HepG2 (cell line): Measurements from ENCODE around the gene CXCR2. TPM values are rescaled to one million over a fixed set of nuclear protein-coding genes. Genes with fewer than 3 reads are reported as not detected.

ENCODE experiments used
- ATAC-seq: fragments of 200-7000 bp; cut with Tn5 transposase; 3 replicates; pipeline ENCODE4 v1.9.1; 2020; ENCODE audit warnings: mild to moderate bottlenecking, moderate library complexity
- BruUV-seq: library from RNA; stranded (reverse); fragments of 400-500 nt; replicated peaks from 2 replicates; lab custom pipeline; 2021; lab: Mats Ljungman, UMichigan
- CTCF ChIA-PET: fragments of 300-600 bp; formaldehyde crosslinking; extraction: SDS; loops from one replicate; lab custom pipeline; 2021; ENCODE audit warnings: low total read pairs, inconsistent platforms, low intra/inter-chr PET ratio; lab: Yijun Ruan, JAX
- POLR2A ChIA-PET: fragments of 350-600 bp; sonication (Branson Sonifier 250); formaldehyde crosslinking; loops from one replicate; lab custom pipeline; 2020; ENCODE audit warnings: antibody characterized with exemption, inconsistent platforms; lab: Yijun Ruan, JAX
- DNase-seq: peaks from one replicate; pipeline ENCODE4 v3.0.0-alpha.2; 2015; ENCODE audit warnings: low spot score
- FAIRE-seq: peaks from 3 replicates; lab custom pipeline; 2011; peaks lifted over from hg19 to GRCh38; lab: Jason Lieb, UNC
- H2AFZ ChIP-seq: one replicate; pipeline ENCODE4 v1.6.1; 2011; ENCODE audit warnings: low read length, inconsistent platforms
- H3K27ac ChIP-seq: fragments of 300-600 bp; 3 replicates; pipeline ENCODE4 v1.8.0; 2011; ENCODE audit warnings: mixed run types, mild to moderate bottlenecking, mixed read lengths, low read length, inconsistent platforms; ENCODE audit not compliant: insufficient read depth; ENCODE audit errors: extremely low read length
- H3K27me3 ChIP-seq, 2 experiments: fragments of 200-600 bp in 1 of 2; 2 replicates in 1 of 2; 3 replicates in 1 of 2; pipeline versions ENCODE4 v1.6.0 to v1.8.0; 2011; ENCODE audit warnings: low read length in 2 of 2, mild to moderate bottlenecking in 2 of 2, moderate library complexity in 2 of 2, inconsistent platforms in 1 of 2; ENCODE audit not compliant: insufficient read depth in 2 of 2, control insufficient read depth in 1 of 2
- H3K36me3 ChIP-seq, 2 experiments: fragments of 200-600 bp in 1 of 2; replicated peaks in 1 of 2; 2 replicates in 1 of 2; 3 replicates in 1 of 2; pipeline versions ENCODE4 v1.5.1 to v1.8.0; 2011; ENCODE audit warnings: low read length in 2 of 2, inconsistent platforms in 1 of 2; ENCODE audit not compliant: insufficient read depth in 2 of 2, control insufficient read depth in 1 of 2
- H3K4me1 ChIP-seq: 2 replicates; pipeline ENCODE4 v1.5.1; 2012; ENCODE audit warnings: low read length, inconsistent platforms; ENCODE audit not compliant: insufficient read depth
- H3K4me2 ChIP-seq: 2 replicates; pipeline ENCODE4 v1.6.0; 2011; ENCODE audit warnings: low read depth, low read length, inconsistent platforms
- H3K4me3 ChIP-seq, 3 experiments: fragments of 200-600 bp in 1 of 3; sonication (generic), shearing (Covaris generic) in 1 of 3; replicated peaks in 1 of 3; 2 replicates each; pipeline ENCODE4 v1.5.1; 2011 to 2016; ENCODE audit warnings: low read length in 3 of 3, inconsistent platforms in 2 of 3, low read depth in 2 of 3, mild to moderate bottlenecking in 2 of 3, control low read depth in 1 of 3, mixed read lengths in 1 of 3; ENCODE audit not compliant: insufficient read depth in 1 of 3
- H3K79me2 ChIP-seq: one replicate; pipeline ENCODE4 v1.6.1; 2011; ENCODE audit warnings: low read length, inconsistent platforms; ENCODE audit not compliant: insufficient read depth
- H3K9ac ChIP-seq: 2 replicates; pipeline ENCODE4 v1.6.0; 2011; ENCODE audit warnings: mild to moderate bottlenecking, low read depth, low read length, inconsistent platforms; ENCODE audit not compliant: insufficient read depth
- H3K9me3 ChIP-seq: 2 replicates; pipeline ENCODE4 v1.5.1; 2012; ENCODE audit warnings: mild to moderate bottlenecking, low read length
- H4K20me1 ChIP-seq: 2 replicates; pipeline ENCODE4 v1.6.0; 2011; ENCODE audit warnings: inconsistent platforms, mild to moderate bottlenecking, low read length, moderate library complexity; ENCODE audit not compliant: insufficient read depth
- ARNT2 ChIP-seq: sonication (generic); formaldehyde crosslinking; IDR thresholded peaks from 2 replicates; pipeline ENCODE4 v1.8.0; 2022; ENCODE audit warnings: mild to moderate bottlenecking, low read depth, missing genetic modification reagents, moderate library complexity
- IRF9 ChIP-seq: sonication (generic); formaldehyde crosslinking; IDR thresholded peaks from 2 replicates; pipeline ENCODE4 v1.8.0; 2022; ENCODE audit warnings: missing genetic modification reagents, mild to moderate bottlenecking, borderline replicate concordance
- KAT2B ChIP-seq: fragments of 150-350 bp; IDR thresholded peaks from 2 replicates; pipeline ENCODE4 v1.6.1; 2014; ENCODE audit warnings: low read depth, low read length, borderline replicate concordance
- NFKB2 ChIP-seq: sonication (generic); formaldehyde crosslinking; IDR thresholded peaks from 2 replicates; pipeline ENCODE4 v1.4.0; 2020; ENCODE audit warnings: missing genetic modification reagents, borderline replicate concordance
- RAD21 ChIP-seq: fragments of 450-650 bp; formaldehyde crosslinking; IDR thresholded peaks from 2 replicates; pipeline ENCODE4 v1.5.0; 2020; ENCODE audit warnings: mild to moderate bottlenecking
- ZMYM2 ChIP-seq: sonication (generic); formaldehyde crosslinking; IDR thresholded peaks from 2 replicates; pipeline ENCODE4 v1.8.0; 2022; ENCODE audit warnings: mild to moderate bottlenecking, missing genetic modification reagents
- ZNF281 ChIP-seq: sonication (generic); formaldehyde crosslinking; IDR thresholded peaks from 2 replicates; pipeline ENCODE4 v1.4.0; 2020; ENCODE audit warnings: missing genetic modification reagents, borderline replicate concordance
- ZNF574 ChIP-seq: sonication (generic); formaldehyde crosslinking; IDR thresholded peaks from 2 replicates; pipeline ENCODE4 v1.4.0; 2020; ENCODE audit warnings: missing genetic modification reagents
- WGBS: methylation state at CpG from one replicate; pipeline ENCODE4 v1.1.6; 2017; ENCODE audit warnings: low lambda C conversion rate; 5-methylcytosine and 5-hydroxymethylcytosine counted together
- in situ Hi-C: cut with HindIII; loops from 2 replicates; pipeline ENCODE4 v1.10.0; 2017; ENCODE audit warnings: low pct_unique_long_range_greater_than_20kb; ENCODE audit not compliant: extremely low pct_ligation_motif_present
- intact Hi-C: fragments of 100-400 bp; cut with micrococcal nuclease; formaldehyde crosslinking; loops from one replicate; pipeline ENCODE4 v1.10.0; 2022; ENCODE audit not compliant: unreplicated experiment
- polyA plus RNA-seq, 8 experiments: library from polyadenylated mRNA; depleted of rRNA in 3 of 8; stranded (reverse) in 7 of 8; unstranded in 1 of 8; fragments of >200 nt; fragmentation: Illumina TruSeq in 4 of 8; extraction: Trizol in 4 of 8; gene quantifications; 2 replicates each; pipeline versions ENCODE4 v1.2.1 to v1.2.3, GENCODE V29; 2011 to 2016; ENCODE audit warnings: low read depth in 4 of 8, missing spikeins in 1 of 8, mixed read lengths in 1 of 8; ENCODE audit not compliant: insufficient read depth in 1 of 8
- total RNA-seq, 5 experiments: library from RNA; depleted of rRNA; stranded (reverse); fragments of >200 nt; fragmentation: Illumina TruSeq; extraction: Trizol; gene quantifications; 2 replicates each; pipeline ENCODE4 v1.2.3, GENCODE V29; 2016; ENCODE audit warnings: low read depth in 1 of 5
- TF ChIP-seq, protein P1 (sequence below): sonication (generic); formaldehyde crosslinking; IDR thresholded peaks from 2 replicates; pipeline ENCODE4 v1.5.1; 2020; ENCODE audit warnings: mild to moderate bottlenecking, missing genetic modification reagents

Gene CXCR2
- total and polyA plus RNA-seq, 2 of the 13 experiments (the other 11 are each of a cell fraction or from before 2014, with no cell fraction given), result not detected

DNA sequence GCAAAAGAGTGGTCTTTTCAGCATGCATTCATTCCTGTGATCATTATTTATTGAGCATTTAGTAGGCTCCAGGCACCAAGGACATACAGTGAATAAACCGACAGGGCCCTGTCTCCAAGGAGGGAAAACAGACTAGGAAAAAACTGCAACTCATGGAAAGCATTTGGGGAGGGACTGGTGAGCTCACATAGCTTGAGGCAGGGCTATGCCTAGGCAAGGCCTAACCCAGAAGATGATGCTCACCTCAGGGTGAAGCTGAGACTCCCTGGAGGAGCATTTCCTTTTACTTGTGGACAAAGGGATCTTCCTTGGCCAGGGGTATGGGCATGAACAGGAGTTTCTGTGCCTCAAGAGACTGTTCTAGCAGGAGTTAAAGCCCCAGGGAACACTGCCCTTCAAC lies 37.0 kb downstream of the CXCR2 start:
- H3K27me3 ChIP-seq, result peaks cover 6 to 71% of the 10 kb centered on the region in 2 experiments
- no TSS peak for BruUV-seq
- H3K4me2 ChIP-seq, result no peak overlapping the region
- H4K20me1 ChIP-seq, result no peaks in the 10 kb centered on the region
- no peak overlapping the region for H3K27ac ChIP-seq
- TF ChIP-seq IRF9 (CRISPR knock-in tag), result no peak
- TF ChIP-seq, protein P1, sequence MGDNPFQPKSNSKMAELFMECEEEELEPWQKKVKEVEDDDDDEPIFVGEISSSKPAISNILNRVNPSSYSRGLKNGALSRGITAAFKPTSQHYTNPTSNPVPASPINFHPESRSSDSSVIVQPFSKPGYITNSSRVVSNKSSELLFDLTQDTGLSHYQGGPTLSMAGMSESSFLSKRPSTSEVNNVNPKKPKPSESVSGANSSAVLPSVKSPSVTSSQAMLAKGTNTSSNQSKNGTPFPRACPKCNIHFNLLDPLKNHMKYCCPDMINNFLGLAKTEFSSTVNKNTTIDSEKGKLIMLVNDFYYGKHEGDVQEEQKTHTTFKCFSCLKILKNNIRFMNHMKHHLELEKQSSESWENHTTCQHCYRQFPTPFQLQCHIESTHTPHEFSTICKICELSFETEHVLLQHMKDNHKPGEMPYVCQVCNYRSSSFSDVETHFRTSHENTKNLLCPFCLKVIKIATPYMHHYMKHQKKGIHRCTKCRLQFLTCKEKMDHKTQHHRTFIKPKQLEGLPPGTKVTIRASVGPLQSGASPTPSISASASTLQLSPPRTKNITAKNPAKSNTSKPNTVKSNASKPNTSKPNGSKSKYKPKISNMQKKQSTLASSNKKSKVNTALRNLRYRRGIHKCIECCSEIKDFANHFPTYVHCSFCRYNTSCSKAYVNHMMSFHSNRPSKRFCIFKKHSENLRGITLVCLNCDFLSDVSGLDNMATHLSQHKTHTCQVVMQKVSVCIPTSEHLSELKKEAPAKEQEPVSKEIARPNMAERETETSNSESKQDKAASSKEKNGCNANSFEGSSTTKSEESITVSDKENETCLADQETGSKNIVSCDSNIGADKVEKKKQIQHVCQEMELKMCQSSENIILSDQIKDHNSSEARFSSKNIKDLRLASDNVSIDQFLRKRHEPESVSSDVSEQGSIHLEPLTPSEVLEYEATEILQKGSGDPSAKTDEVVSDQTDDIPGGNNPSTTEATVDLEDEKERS (CRISPR knock-in tag), result no peak
- no peak for TF ChIP-seq ZNF574 (CRISPR knock-in tag)
- TF ChIP-seq KAT2B, result no peak
- TF ChIP-seq RAD21 (CRISPR knock-in tag), result no peak
- TF ChIP-seq NFKB2, result no peak
- no peak for TF ChIP-seq ARNT2 (CRISPR knock-in tag)
- no peak for TF ChIP-seq ZMYM2 (CRISPR knock-in tag)
- no peak for TF ChIP-seq ZNF281
- intact Hi-C loops (no loop called here), in situ Hi-C loops (no loop called here)
- no peak for ATAC-seq
- H3K9ac ChIP-seq, result no peak overlapping the region
- ChIA-PET POLR2A (no interaction called here), CTCF (no interaction called here)
- no peaks in the 10 kb centered on the region for H3K79me2 ChIP-seq
- FAIRE-seq, result no peak
- H3K4me1 ChIP-seq, result no peaks in the 10 kb centered on the region
- DNase-seq, result no peak
- H3K4me3 ChIP-seq, result no peak overlapping the region
- H3K36me3 ChIP-seq, result no peaks in the 10 kb centered on the region
- H3K9me3 ChIP-seq, result no peaks in the 10 kb centered on the region
- WGBS, result 0% methylated on average over 1 of the region's 1 CpG
- H2AFZ ChIP-seq, result no peak overlapping the region
